Smooth muscle cell (in vitro differentiated cells): Measurements from ENCODE around the gene ARMH1. TPM values are rescaled to one million over a fixed set of nuclear protein-coding genes. Genes with fewer than 3 reads are reported as not detected.
"Not testable (repeated sequence)": the region's sequence is repeated elsewhere in the genome, so short reads cannot be mapped to it uniquely, and the experiment has no call there.

Experiments used
- DNase-seq: peaks from one replicate; lab custom pipeline; 2025; ENCODE audit not compliant: unreplicated experiment; lab: John Stamatoyannopoulos, UW
- H2AFZ ChIP-seq: fragments of 200-600 bp; sonication (generic); 2 replicates; pipeline ENCODE4 v1.6.0; 2016; ENCODE audit warnings: antibody characterized with exemption, low read depth, mild to moderate bottlenecking
- H3F3A ChIP-seq: fragments of 200-600 bp; sonication (generic); 2 replicates; pipeline ENCODE4 v1.6.0; 2017; ENCODE audit warnings: antibody characterized with exemption, low read depth
- H3K27ac ChIP-seq: fragments of 200-600 bp; sonication (generic); 2 replicates; pipeline ENCODE4 v1.5.1; 2016; ENCODE audit warnings: low read depth, mild to moderate bottlenecking
- H3K27me3 ChIP-seq: fragments of 200-600 bp; sonication (generic); 2 replicates; pipeline ENCODE4 v1.6.1; 2016; ENCODE audit warnings: low read depth, mild to moderate bottlenecking
- H3K36me3 ChIP-seq: fragments of 200-600 bp; sonication (generic); 2 replicates; pipeline ENCODE4 v1.5.1; 2016; ENCODE audit warnings: low read depth
- H3K4me1 ChIP-seq: fragments of 200-600 bp; sonication (generic); 2 replicates; pipeline ENCODE4 v1.5.1; 2016; ENCODE audit warnings: low read depth
- H3K4me2 ChIP-seq: fragments of 200-600 bp; sonication (generic); 2 replicates; pipeline ENCODE4 v1.6.0; 2016; ENCODE audit warnings: mild to moderate bottlenecking
- H3K4me3 ChIP-seq: fragments of 200-600 bp; sonication (generic); 2 replicates; pipeline ENCODE4 v1.5.1; 2016; ENCODE audit warnings: mild to moderate bottlenecking
- H3K79me2 ChIP-seq: fragments of 200-600 bp; sonication (generic); 2 replicates; pipeline ENCODE4 v1.6.0; 2016; ENCODE audit warnings: low read depth, mild to moderate bottlenecking
- H3K9ac ChIP-seq: fragments of 200-600 bp; sonication (generic); 2 replicates; pipeline ENCODE4 v1.6.0; 2016; ENCODE audit warnings: low read depth
- H3K9me3 ChIP-seq: fragments of 200-600 bp; sonication (generic); replicated peaks from 2 replicates; pipeline ENCODE4 v1.5.1; 2016; ENCODE audit warnings: low read depth
- H4K20me1 ChIP-seq: fragments of 200-600 bp; sonication (generic); 2 replicates; pipeline ENCODE4 v1.6.0; 2016; ENCODE audit warnings: low read depth
- WGBS: methylation state at CpG from one replicate; pipeline ENCODE4 v1.1.7; 2016; ENCODE audit warnings: low lambda C conversion rate; 5-methylcytosine and 5-hydroxymethylcytosine counted together
- polyA plus RNA-seq: library from polyadenylated mRNA; unstranded; fragments of >200 nt; fragmentation: Nextera tagmentation; extraction: Ambion mirVana; gene quantifications from 2 replicates; pipeline ENCODE4 v1.2.1, GENCODE V29; 2016
- total RNA-seq: library from RNA; depleted of rRNA; stranded (reverse); fragments of >200 nt; gene quantifications from 2 replicates; pipeline ENCODE4 v1.2.3, GENCODE V29; 2014
- TF ChIP-seq, protein P1 (sequence below): fragments of 200-600 bp; sonication (generic); IDR thresholded peaks from 2 replicates; pipeline ENCODE4 v1.5.1; 2017; ENCODE audit warnings: borderline replicate concordance, mild to moderate bottlenecking, antibody characterized with exemption; ENCODE audit not compliant: insufficient read depth, poor library complexity, severe bottlenecking

ARMH1 gene
- total and polyA plus RNA-seq, 2 experiments from 2014 or later = 1.5 to 8.3 TPM

GRCh38 chr1:44733365-44733764 is 58.9 kb downstream of the ARMH1 start:
- no peaks in the 10 kb centered on the region for H4K20me1 ChIP-seq
- WGBS = 79% methylated on average over 1 of the region's 1 CpG
- H2AFZ ChIP-seq = no peak overlapping the region
- H3K9me3 ChIP-seq = no peaks in the 10 kb centered on the region
- H3K36me3 ChIP-seq = no peaks in the 10 kb centered on the region
- TF ChIP-seq, protein P1, sequence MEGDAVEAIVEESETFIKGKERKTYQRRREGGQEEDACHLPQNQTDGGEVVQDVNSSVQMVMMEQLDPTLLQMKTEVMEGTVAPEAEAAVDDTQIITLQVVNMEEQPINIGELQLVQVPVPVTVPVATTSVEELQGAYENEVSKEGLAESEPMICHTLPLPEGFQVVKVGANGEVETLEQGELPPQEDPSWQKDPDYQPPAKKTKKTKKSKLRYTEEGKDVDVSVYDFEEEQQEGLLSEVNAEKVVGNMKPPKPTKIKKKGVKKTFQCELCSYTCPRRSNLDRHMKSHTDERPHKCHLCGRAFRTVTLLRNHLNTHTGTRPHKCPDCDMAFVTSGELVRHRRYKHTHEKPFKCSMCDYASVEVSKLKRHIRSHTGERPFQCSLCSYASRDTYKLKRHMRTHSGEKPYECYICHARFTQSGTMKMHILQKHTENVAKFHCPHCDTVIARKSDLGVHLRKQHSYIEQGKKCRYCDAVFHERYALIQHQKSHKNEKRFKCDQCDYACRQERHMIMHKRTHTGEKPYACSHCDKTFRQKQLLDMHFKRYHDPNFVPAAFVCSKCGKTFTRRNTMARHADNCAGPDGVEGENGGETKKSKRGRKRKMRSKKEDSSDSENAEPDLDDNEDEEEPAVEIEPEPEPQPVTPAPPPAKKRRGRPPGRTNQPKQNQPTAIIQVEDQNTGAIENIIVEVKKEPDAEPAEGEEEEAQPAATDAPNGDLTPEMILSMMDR = no peak
- no peaks in the 10 kb centered on the region for H3K27me3 ChIP-seq
- no peak overlapping the region for H3K9ac ChIP-seq
- H3F3A ChIP-seq = peaks cover 13% of the 10 kb centered on the region
- H3K4me2 ChIP-seq = no peak overlapping the region
- no peak for DNase-seq
- H3K4me3 ChIP-seq = no peak overlapping the region
- H3K27ac ChIP-seq = no peak overlapping the region
- no peaks in the 10 kb centered on the region for H3K4me1 ChIP-seq
- H3K79me2 ChIP-seq = no peaks in the 10 kb centered on the region

GRCh38 chr1:44733784-44734183 is 59.3 kb downstream of the ARMH1 start:
- 100% methylated on average over 1 of the region's 1 CpG for WGBS
- Histone ChIP-seq H3K27me3 (no peaks in the 10 kb centered on the region), H3K4me1 (no peaks in the 10 kb centered on the region), H3K4me2 (no peak overlapping the region), H3K9me3 (no peaks in the 10 kb centered on the region), H3K79me2 (no peaks in the 10 kb centered on the region), H4K20me1 (no peaks in the 10 kb centered on the region), H3K27ac (no peak overlapping the region), H3K9ac (no peak overlapping the region), H3K4me3 (no peak overlapping the region), H3F3A (peaks cover 13% of the 10 kb centered on the region), H3K36me3 (no peaks in the 10 kb centered on the region), H2AFZ (no peak overlapping the region)
- no peak for DNase-seq
- TF ChIP-seq, protein P1 = no peak

- WGBS = 100% methylated on average over 1 of the region's 1 CpG
- H2AFZ ChIP-seq = no peak overlapping the region
- no peak overlapping the region for H3K27ac ChIP-seq
- H3F3A ChIP-seq = no peaks in the 10 kb centered on the region
- H3K36me3 ChIP-seq = no peaks in the 10 kb centered on the region
- no peak overlapping the region for H3K4me2 ChIP-seq
- H3K79me2 ChIP-seq = peaks cover 10% of the 10 kb centered on the region
- no peaks in the 10 kb centered on the region for H4K20me1 ChIP-seq
- DNase-seq = no peak
- H3K4me3 ChIP-seq = no peak overlapping the region
- TF ChIP-seq, protein P1 = no peak
- no peaks in the 10 kb centered on the region for H3K9me3 ChIP-seq
- H3K9ac ChIP-seq = no peak overlapping the region
- H3K4me1 ChIP-seq = peaks cover 9% of the 10 kb centered on the region
- no peaks in the 10 kb centered on the region for H3K27me3 ChIP-seq
Observed at GRCh38 chr1:44735992-44736391, 61.5 kb downstream of the ARMH1 start.

GRCh38 chr1:44738953-44739306 is 64.4 kb downstream of the ARMH1 start:
- not testable (repeated sequence) for DNase-seq, H3K27me3 ChIP-seq, H4K20me1 ChIP-seq, H3K9ac ChIP-seq, H3F3A ChIP-seq, H3K9me3 ChIP-seq, H3K4me1 ChIP-seq, H3K36me3 ChIP-seq
- peaks cover 21% of the 10 kb centered on the region for H3K79me2 ChIP-seq
- peak overlapping the region; percentile 79 for H2AFZ ChIP-seq
- WGBS = 100% methylated on average over 1 of the region's 1 CpG
- peak overlapping the region; percentile 63 for H3K27ac ChIP-seq
- peak overlapping the region; percentile 74 for H3K4me3 ChIP-seq
- peak overlapping the region; percentile 96 for H3K4me2 ChIP-seq
